DLD1 (cell line): Measurements from ENCODE around the gene RNF225.
"Not testable (repeated sequence)": the region's sequence is repeated elsewhere in the genome, so short reads cannot be mapped to it uniquely, and the experiment has no call there.

Experiments
- in situ Hi-C: cut with HindIII; loops from 2 replicates; pipeline ENCODE4 v1.10.0; 2017; ENCODE audit warnings: low sequenced_read_pairs

Gene RNF225

GRCh38 chr19:58386576-58387337 is 8.7 kb upstream of the RNF225 start, which contains the start of gene RPS5:
Gene RPS5, plus strand, starts transcription at chr19:58387269. Its CDS starts 869 bp downstream, at chr19:58388138.
- in situ Hi-C loops = no loop called here

- in situ Hi-C loops = no loop called here
Measured at GRCh38 chr19:58387338-58388174, 7.9 kb upstream of the RNF225 start.

- in situ Hi-C loops = no loop called here
Measured at GRCh38 chr19:58388175-58388526, 7.3 kb upstream of the RNF225 start.

GRCh38 chr19:58392945-58393724 is 2.3 kb upstream of the RNF225 start:
- in situ Hi-C loops = no loop called here

- in situ Hi-C loops = no loop called here
Measured at GRCh38 chr19:58393725-58394033, 1.8 kb upstream of the RNF225 start.

- in situ Hi-C loops = no loop called here
Measured at GRCh38 chr19:58394821-58395219, 636 bp upstream of the RNF225 start.

GRCh38 chr19:58395979-58396627 is 647 bp downstream of the RNF225 start:
- in situ Hi-C loops = no loop called here

GRCh38 chr19:58396691-58397532 is 1.5 kb downstream of the RNF225 start:
- in situ Hi-C loops = no loop called here

GRCh38 chr19:58397533-58398037 is 2.1 kb downstream of the RNF225 start:
- in situ Hi-C loops = no loop called here

GRCh38 chr19:58398087-58398486 is 2.6 kb downstream of the RNF225 start:
- in situ Hi-C loops = no loop called here

GRCh38 chr19:58398545-58398944 is 3.1 kb downstream of the RNF225 start:
- in situ Hi-C loops = no loop called here

- in situ Hi-C loops = no loop called here
Measured at GRCh38 chr19:58399903-58400302, 4.4 kb downstream of the RNF225 start.

GRCh38 chr19:58400316-58400915 is 5.0 kb downstream of the RNF225 start:
- in situ Hi-C loops = no loop called here

- in situ Hi-C loops = no loop called here
Measured at GRCh38 chr19:58400916-58401839, 5.7 kb downstream of the RNF225 start.

- in situ Hi-C loops = no loop called here
Measured at GRCh38 chr19:58401840-58402421, 6.5 kb downstream of the RNF225 start.

GRCh38 chr19:58403920-58404478 is 8.5 kb downstream of the RNF225 start:
- in situ Hi-C loops = not testable (repeated sequence)

- in situ Hi-C loops = no loop called here
Measured at GRCh38 chr19:58406818-58407657, 11.6 kb downstream of the RNF225 start.
